Esophagus squamous epithelium (tissue), 4 donors: Measurements from ENCODE around the gene XIAP.

ENCODE experiments used
- POLR2A ChIP-seq, 4 donors: fragments of 450-650 bp; IDR thresholded peaks; one replicate each; pipeline ENCODE4 v1.6.1; 2017; ENCODE audit warnings: antibody characterized with exemption in 4 of 4, mild to moderate bottlenecking in 4 of 4, moderate library complexity in 3 of 4
- TF ChIP-seq, protein P1 (sequence below), 6 experiments: fragments of 450-650 bp in 4 of 6; fragments of 200-600 bp in 2 of 6; sonication (generic) in 2 of 6; IDR thresholded peaks; one replicate each; pipeline ENCODE4 v1.5.1; 2016 to 2019; ENCODE audit warnings: antibody characterized with exemption in 6 of 6, mild to moderate bottlenecking in 4 of 6, moderate library complexity in 4 of 6

DNA sequence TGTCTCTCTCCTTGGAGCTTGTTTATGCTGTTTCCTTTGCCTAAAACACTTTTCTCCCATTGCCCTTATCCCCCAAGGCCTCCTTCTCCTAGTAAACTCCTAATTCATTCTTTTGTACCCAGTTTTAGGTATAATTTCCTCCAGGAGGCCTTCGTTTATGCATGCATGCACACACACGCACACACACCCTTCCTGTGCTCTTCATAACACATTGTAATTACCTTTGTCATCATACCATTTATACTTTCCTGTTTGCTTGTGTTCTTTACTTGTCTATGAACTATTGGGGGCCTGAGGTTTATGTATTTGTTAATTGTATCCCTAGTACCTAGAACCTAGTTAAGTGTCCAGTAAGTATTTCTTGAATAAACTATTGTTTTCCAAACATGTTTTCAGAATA is 45.5 kb downstream of the XIAP start:
- TF ChIP-seq, protein P1, sequence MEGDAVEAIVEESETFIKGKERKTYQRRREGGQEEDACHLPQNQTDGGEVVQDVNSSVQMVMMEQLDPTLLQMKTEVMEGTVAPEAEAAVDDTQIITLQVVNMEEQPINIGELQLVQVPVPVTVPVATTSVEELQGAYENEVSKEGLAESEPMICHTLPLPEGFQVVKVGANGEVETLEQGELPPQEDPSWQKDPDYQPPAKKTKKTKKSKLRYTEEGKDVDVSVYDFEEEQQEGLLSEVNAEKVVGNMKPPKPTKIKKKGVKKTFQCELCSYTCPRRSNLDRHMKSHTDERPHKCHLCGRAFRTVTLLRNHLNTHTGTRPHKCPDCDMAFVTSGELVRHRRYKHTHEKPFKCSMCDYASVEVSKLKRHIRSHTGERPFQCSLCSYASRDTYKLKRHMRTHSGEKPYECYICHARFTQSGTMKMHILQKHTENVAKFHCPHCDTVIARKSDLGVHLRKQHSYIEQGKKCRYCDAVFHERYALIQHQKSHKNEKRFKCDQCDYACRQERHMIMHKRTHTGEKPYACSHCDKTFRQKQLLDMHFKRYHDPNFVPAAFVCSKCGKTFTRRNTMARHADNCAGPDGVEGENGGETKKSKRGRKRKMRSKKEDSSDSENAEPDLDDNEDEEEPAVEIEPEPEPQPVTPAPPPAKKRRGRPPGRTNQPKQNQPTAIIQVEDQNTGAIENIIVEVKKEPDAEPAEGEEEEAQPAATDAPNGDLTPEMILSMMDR (IDR thresholded peaks at IDR 0.05), result no peak
- TF ChIP-seq POLR2A (IDR thresholded peaks at IDR 0.05), result no peak
